ENCODE data around the gene TNS1.

Gene TNS1

DNA sequence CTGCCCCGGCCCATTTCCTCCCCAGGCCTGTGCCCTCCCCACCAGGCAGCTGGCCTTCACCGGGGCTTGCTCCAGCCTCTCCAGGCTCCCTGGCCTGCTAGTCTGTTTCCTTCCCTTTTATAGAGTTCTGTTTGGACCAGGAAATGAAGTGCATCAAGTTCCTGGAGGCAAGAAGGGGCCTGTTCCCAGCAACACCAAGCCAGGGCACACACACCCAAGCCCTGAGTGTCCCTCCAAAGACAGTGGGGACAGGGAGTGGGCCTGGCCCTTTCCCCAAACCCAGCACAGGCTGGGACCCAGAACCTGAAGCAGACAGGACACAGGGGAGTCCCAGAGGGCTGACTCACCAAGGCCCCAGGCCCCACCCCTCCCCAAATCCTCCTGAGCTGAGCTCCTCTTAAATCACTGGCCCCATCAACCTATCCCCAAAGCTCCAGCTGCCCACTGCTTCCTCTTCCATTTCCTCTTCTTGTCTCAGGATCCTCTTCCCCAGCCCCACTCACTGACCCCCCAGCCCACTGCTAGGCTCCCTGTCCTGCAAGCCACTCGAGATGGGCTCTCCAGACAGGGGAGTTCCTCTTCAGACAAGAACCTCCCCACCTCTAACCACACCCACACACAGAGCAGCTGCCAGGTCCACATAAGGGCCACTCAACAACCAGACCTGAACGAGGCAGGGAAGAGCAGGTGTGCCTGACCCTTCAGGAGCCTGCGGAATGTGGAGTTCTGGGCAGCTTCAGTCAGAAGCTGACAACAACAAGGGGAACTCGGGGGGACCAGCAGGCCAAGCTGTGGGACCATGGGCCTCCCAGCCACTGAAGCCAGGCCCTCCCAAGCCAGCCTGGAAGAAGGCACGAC, 74.2 kb downstream of the TNS1 start:
- no peak for DNase-seq

DNA sequence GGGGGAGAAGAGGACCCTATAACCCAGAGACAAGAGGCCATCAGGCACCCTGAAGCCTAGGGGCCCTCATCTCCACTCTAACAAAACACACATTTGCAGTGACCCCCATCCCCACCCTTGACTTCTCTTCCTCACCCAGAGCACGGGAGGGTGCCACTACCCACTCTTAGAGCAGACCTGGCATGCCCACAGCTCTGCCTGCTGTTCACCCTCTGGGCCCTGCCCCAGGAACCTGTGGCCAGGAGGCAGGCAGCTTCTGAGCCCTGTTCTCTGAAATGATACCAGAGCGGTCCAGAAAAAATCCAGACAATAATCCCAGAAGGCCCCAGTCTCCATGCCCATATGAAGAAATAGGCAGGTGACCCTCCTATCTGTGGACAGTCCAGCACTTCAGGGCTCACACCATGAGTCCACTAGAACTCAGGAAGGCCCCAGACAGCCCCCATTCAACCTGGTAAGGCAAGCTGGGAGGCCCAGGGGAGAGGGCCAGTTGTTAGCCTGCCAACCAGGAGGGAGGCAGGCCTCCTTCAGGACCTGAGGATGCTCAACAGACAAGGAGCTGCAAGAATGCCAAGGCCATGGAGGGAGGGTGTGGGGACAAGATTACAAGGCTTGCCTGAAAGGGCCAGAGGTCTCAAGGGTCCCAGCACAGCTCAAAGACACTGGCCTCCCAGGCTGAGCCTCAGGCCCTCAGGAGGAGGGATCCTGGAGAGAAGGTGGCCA, 75.0 kb downstream of the TNS1 start:
- no peak for DNase-seq

DNA sequence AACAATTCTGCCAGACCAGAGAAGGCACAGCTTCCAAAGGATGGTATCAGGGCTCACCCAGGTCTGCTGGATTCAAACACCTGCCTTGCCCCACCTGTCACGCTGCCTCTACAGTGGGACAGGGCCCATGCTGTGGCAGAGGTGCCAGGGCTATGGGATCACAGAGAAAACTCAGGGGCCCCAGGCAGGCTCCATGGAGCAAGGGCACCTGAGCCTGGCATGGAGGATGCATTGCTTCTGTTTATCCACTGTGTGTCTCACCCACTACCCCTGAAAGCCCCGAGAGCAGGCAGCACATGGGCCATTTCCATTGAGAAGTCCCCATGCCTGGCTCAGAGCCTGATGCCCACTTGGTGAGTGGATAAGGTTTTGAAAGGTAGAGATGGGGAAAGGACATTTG, 76.0 kb downstream of the TNS1 start:
- DNase-seq: no peak

DNA sequence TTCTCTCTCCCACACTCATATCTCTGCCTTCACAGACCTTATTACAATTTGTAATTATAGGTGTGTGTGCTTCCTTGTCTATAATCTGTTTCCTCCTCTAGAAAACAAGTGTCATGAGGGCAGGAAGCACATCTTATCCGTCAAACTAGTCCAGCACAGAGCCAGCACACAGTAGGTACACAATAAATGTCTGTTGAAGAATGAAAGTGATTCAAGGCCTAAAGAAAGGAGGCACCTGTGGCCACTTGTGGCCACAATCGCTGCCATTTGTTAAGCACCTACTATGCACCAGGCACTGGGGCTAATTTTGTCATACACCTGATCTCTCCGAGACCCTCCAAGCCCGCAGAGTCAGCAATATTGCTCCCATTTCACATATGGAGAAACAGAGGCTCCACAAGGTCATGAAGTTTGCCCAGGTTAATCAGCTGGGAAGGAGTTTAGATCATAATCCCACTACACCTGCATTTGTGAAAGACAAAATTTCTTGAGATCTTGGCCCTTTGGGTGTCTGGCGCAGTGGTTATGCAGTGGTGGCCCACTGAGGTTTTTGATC, 78.4 kb downstream of the TNS1 start:
- no peak for DNase-seq

DNA sequence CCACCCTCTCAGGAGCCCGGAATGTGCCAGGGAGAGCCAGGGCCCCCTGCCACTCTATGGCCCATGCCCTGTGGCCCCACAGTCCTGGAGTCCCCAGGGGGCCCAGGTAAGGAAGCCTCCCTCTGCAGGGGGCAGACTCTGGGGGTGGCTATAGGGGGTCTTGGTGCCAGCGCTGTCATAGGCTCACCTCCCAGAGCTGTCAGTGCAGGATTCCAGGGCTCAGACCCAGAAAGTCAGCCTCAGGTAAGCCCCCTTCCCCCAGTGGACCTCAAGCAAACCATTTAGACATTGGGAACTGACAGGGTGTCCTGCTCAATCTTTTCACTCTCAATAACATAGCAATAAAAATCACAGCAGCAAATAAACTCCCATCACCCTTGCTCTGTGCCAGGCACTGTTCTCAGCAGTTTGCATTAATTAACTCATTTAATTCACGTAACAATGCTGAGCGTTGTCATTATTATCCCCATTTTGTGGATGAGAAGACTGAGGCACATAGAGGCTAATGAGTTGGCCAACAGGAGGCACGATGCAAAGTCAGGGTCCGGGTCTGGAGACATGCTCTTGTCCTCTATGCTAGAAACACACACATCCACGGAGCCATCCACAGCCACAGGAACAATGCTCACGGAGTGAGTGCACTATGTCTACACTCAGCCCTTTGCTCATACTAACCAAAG, 79.6 kb downstream of the TNS1 start:
- DNase-seq: no peak

DNA sequence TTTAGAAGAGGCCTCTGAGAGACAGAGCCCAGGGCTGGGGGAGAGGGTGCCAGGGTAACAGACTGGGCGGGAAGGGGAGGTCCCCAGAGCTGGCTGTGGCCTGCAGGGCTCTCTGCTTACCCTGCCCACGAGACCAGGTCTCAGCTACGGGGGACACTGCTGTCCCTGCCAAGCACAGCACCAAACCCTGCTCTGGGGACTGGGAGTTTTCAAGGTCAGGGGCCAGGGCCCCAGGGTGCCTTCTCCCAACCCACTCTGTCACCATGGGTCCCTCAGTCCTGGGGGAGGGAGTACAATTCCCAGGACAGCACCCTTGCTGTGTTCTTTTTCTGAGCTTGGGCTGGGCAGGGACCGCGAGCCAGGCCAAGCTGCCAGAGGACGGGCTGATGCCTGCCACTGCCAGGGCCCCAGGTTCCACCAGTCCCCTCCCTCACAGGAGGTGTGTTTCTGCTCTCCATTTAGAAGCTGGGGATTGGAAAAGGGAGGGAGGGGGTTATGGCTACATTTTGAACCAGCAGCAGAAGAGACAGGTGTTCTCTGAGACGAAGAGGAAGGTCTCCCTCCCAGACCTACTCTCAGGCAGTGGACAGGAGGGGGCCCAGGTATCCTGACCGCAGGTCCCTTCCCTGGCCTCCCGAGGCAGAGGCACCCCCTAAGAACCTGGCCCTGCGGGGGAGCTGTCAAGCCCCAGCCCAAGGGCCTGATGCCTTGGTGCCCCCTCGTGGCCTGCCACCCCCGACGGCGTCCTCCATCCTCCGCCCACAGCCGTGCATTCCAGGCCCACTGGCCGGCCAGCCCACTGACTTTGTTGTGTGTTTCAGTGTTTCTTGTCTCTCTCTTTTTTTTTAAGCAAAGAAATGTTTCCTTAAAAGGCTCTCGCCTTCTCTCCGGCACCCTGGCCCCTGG, 80.4 kb downstream of the TNS1 start:
- no peak for DNase-seq

DNA sequence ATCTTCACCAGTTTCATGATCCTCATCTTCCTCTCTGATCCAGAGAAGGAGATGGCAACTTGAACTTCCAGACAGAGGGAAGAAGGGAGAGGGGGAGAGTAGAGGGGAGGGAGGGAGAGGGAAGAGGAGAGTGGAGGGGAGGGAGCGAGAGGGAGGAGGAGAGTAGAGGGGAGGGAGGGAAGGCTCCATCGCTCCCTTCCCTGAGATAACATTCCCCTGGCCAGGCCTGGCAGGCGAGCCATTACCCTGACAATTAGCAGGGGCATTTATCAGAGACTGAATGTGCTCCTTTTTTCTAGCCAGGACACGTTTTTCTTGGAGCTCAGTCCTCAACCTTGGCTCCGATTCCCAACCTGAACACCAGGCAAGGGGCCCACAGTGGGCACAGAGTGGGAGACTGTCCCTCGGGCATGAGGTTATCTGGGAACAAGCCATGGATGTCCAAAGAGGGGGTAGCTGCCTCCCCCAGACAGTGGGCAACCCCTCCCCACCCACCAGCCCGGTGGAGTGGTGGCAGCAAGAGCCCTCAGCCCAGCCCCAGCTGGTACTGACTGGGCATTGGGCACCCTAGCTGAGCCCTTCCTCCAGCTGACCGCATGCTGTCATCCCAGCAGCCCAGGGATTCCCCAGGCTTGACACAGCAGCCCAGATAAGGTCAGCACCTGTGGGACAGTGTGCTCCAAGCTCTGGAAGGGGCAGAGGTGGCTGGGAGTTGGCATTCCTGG, 81.8 kb downstream of the TNS1 start:
- no peak for DNase-seq

DNA sequence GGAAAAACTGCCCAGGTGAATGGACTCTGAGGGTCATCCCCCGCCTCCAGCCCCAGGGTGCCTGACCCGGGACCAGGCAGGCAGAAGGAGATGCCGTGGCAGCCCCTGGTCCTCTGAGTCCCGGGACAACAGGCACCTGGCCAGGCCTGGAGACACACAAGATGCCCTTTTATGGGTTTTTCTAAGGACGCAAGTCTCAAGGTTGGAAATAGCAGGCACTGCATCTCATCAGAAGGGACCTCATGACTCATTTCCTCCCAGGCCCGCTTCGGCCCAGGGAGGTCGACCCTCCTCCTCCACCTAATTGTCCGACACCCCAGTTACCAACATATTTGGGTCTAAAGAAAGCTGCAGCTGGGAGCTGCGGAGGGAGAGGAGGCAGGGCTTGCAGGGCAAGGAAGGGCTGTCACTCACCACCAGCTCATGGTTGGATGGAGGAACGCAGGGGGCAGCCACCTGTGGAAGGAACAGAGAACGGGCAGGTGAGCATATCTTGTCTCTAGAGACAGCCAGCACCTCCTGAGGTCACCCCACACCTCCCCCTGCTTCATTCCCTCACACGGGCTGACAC, 82.9 kb downstream of the TNS1 start:
- DNase-seq: no peak

DNA sequence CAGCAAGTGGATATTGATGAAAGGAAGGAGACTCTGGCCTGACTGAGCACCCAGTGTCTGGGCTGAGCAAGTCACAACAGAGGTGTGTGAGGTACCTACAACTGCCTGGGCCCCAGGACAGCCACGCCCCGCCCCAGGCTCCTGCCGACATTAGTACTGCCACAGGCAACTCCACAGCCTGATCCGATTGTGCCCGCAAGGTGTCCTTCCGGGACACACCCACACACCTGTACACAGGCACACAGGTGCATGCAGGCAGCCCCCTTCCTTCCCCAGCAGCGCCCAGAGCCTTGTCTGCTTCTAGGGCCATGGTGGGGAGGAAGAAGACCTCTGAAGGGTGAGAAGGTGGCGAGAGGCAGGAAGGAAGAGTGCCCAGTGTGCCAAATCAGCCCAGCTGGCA, 83.6 kb downstream of the TNS1 start:
- DNase-seq: no peak

DNA sequence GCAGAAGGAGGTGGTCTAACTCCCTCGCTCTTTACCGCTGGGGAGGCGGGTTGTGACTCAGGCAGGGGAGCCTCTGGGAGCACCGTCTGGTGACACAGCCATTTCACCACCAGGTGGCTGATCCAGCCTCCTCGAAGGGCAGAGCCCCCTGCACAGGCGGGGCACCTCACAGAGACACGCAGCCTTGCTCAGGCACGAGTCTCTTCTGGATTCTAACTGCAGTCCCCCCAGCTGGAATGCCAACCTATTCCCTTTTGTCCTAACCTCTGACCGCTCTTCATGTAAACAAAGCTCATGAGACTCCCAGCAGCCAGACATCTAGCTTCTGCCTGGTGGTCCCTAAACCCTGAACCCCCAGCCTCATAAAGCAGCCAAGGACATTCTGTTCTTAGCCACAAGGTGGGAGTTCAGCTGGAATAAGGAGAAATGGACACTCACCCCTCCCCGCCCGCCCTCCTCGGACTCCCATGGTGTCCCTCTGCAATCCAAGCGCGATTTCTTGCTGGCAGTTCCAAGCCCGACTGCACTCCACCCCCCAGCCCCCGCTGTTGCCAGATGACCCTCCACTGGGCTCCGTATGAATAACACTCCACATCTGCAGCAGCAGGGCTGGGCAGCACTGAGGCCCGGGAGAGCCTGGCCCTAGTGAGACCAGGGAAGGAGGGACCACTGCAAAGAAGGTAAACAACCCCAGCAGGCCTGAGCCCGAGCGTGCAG, 84.3 kb downstream of the TNS1 start:
- no peak for DNase-seq

DNA sequence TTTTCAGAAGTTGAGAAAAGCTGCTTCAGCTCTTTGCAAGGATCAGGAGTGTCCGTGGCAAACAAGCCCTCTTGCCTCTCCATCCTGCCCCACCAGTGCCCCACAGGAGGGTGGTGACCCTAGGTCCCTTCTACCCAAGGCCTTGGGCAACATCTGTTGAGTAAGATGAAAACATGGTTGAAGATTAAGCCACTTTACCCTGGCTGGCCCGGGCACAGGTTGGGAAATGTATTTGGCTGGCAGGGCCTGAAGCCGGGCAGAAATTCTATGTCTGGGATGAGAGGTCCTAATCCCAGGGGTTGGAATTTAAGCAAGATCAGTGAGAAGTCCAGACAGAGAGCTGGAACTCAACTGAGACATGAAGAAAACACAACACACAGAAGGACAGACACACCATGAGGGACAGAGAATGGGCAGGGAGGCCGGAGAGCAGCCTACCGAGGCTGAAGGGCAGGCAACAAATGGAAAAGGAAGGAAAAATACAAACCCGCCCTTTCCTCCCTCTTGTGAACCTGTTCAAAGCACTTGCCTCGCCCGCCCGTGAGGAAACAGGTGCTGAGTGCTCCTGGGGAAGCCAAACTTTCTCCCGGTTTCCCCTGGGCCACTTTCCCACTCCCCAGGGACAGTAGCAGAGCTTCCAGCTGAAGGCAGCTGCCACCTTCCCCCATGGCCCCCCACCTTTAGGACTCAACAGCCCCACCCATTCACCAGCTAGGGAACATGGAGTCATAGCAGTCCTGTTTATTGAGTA, 86.1 kb downstream of the TNS1 start:
- DNase-seq: no peak

DNA sequence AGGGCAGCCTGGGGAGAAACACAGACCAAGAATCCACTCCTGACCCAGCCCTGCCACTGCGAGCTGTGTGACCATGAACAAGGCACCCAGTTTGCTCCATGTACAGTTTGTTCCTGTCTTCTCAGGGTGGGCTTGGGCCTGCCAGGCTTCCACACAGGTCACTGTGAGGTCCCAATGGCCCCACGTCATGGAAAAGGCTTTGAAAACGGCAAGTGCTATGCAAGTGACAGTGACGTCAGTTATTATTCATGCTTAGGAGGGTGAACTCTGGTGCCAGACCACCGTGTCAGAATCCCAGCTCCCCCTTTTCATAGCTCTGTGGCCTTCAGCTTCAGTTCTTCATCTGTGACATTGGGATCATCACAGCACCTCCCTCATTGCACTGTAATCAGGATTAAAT, 87.1 kb downstream of the TNS1 start:
- DNase-seq: no peak

DNA sequence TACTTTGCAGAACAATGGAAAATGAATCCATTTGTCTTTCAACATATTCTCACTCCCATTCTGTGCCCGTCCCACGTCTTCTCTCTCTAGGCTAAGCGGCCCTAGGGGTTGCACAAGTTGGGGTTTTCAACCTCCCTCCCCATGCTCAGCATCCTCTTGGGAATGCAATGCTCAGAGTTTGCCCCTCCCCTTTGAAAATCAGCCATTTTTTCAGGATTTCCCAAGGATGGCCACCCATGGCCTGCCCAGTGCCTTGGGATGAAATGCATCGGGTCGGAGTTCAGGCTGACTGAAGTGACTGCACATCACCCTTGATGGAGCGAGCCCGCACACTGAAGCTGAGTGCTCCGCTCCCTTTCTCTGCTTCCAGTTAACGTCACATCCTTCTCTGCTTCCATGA, 87.9 kb downstream of the TNS1 start:
- DNase-seq: no peak

DNA sequence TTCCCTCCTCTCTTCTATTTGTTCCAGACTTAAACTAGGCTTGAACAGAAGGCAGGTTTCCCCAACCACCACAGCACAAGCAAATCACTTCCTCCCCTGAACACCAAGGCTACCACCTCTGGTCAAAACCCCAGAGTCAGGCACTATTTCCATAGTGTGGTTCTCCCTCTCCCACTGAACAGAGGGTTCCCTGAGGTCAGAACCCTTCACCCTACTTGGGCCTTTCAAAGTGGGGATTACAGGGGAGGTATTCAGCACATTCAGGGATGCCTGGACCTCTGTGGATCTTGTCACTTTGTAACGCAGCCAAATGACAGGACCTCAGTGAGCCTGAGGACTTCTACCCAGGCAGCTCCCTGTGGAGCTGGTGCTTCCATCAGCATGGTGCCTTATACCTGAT, 88.7 kb downstream of the TNS1 start:
- DNase-seq: no peak

DNA sequence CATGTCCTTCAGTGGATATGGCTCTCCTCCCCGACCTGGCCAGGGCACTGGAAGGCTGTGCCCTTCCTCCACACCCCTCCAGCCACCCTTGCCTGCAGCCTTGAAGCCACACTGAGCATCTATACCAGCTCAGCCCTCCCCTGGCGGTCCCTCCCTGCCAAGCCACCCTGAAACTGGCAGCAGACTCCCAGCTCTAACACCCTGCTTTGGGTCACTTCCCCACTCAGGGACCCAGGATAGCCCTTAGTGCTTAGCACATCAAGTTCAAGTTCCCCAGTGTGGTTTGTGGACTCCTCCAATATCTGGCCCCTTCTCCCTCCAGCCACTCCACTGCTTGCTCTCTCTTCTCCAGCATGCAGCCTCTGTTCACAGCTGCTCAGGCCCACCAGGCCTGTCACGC, 89.4 kb downstream of the TNS1 start:
- no peak for DNase-seq

DNA sequence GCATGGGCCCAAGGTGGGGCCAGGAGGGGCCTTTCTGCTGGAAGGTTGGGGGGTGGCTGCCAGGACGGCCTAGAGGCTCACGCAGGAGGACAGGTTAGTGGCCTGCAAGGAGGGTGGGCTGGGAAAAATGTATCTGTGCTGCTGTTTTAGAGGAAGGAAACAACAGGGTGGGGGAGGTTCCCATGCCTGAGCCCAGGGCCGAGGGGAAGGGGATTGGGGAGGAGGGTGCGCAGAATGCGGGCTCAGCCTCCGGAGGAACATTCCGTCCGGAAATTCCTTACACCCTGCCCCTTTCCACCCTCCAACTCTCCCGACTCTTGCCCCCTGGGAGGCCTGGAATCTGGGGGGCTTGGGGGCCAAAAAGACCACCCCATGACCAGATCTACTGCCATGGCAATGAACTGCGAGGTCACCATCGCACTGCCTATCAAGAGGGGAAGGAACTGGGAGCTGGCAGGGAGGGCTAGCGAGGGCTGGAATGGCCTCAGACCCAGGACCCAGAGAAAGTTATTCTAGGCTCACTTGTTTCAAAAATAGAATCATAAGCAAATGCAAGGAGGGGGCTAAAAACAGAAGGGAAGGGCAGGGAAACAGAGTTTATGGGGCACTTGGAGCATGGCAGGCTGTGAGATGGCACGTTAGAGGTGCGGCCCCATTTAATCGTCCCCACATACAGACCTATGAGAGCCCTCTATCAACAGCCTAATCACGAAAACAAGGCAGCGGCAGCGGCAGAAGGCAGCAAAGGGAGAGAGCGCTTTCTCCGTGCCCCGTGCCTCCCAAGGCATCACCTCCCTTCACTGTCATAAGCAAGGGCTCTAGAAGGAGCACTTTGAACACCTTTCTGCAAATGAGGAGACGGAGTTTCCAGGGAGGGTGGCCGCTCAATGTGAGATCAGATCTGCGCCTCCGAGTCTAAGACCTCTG, 90.4 kb downstream of the TNS1 start:
- no peak for DNase-seq

DNA sequence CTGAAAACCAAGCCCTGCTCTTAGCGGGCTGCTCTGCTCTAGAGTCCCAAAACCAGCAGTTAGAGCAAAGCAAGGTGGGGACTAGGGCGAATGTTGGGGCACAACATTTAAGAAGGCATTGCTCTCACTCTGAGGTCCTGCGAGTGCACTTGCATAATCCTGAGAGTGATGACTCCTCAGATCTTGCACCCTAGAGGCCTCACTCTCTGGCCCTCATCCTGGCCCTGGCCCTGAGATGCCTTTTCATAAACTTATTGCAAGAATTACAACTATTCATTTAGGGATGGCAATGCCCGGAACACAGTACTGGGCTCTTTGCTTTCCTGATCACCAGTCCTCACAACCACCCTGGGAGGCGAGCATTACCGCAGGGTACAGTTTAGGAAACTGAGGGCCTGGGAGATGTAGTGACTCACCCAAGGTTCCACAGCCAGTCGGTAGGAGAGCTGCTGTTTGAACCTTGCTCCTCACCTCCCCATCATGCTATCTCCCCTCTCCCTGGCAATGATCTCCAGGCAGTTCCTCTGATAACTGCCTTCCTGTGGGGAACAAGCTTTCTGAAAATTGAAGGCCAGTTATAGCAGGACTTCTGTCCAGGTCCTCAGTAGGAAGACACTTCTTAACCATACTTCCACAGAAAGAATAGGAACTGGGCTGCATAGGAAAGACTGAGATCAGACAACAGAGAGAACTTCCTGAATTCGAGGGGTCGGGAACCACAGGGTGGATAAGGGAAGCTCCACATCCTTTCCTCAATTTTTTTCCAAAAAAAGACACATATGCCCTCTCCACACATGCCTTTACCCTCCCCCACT, 91.3 kb downstream of the TNS1 start:
- no peak for DNase-seq

DNA sequence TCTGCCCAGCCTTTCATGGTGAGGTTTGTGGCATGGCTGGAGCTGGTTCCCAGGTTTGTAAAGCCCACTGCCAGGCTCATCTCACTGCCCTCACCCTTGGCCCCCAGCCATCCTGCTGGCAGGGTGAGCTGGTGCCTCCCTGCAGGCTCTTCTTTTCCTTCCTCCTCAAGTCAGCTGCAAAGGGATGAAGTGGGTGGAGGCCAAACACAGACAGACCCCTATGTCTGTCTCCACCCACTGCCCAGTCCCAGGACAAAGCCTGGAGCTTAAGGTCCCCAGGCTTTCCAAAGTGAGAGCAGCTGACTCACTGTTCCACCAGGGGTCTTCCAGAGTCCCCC, 92.0 kb downstream of the TNS1 start:
- DNase-seq: no peak
